LNCaP clone FGC (cell line): Measurements from ENCODE around the gene IL17C.

Experiments used
- DNase-seq: peaks from one replicate; pipeline ENCODE4 v3.0.0-alpha.2; 2011; ENCODE audit warnings: low read depth
- H3K4me3 ChIP-seq: 2 replicates; pipeline ENCODE4 v1.5.1; 2011; ENCODE audit warnings: mild to moderate bottlenecking, low read depth, low read length, control low read depth
- TF ChIP-seq, protein P1 (sequence below): IDR thresholded peaks from 2 replicates; pipeline ENCODE4 v1.5.1; 2012; ENCODE audit warnings: mild to moderate bottlenecking; ENCODE audit not compliant: control insufficient read depth, insufficient read depth; ENCODE audit errors: extremely low read depth

The IL17C gene

GRCh38 chr16:88647178-88648070, 9.1 kb downstream of the IL17C start:
- H3K4me3 ChIP-seq: no peak overlapping the region
- no peak for DNase-seq
- TF ChIP-seq, protein P1, sequence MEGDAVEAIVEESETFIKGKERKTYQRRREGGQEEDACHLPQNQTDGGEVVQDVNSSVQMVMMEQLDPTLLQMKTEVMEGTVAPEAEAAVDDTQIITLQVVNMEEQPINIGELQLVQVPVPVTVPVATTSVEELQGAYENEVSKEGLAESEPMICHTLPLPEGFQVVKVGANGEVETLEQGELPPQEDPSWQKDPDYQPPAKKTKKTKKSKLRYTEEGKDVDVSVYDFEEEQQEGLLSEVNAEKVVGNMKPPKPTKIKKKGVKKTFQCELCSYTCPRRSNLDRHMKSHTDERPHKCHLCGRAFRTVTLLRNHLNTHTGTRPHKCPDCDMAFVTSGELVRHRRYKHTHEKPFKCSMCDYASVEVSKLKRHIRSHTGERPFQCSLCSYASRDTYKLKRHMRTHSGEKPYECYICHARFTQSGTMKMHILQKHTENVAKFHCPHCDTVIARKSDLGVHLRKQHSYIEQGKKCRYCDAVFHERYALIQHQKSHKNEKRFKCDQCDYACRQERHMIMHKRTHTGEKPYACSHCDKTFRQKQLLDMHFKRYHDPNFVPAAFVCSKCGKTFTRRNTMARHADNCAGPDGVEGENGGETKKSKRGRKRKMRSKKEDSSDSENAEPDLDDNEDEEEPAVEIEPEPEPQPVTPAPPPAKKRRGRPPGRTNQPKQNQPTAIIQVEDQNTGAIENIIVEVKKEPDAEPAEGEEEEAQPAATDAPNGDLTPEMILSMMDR: no peak

DNA sequence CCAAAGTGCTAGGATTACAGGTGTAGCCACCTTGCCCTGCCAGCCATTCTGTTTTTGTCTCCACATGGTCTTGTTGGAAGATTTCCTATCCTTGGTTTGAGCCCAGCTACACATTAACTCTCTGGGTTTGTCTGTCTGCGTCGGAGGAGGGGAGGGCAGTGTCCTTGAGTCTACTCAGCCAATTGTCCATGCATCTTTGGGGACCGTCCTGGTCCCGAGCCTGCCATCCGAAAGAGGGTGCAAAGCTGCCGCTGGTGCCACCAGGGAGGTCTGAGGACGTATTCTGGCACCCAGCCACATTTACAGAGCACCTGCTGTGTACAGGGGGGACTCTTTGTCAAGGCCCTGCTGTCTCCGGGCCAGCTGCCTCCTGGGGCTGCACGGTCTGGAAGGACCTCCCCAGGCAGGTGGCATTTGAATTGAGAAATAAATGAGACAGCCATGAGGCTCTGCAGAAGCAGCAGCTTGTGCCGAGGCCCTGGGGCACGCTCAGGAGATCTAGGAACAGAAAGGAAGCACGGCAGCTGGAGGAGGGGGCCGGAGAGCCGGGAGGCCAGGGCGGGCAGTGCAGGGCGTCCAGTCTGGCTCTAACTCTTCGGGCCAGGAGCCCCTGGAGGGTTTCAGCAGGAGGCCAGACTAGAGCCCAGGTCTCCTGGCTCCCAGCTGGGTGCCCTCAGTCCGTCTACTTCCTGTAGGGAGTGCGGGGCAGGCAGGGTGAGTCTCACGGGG, 11.0 kb downstream of the IL17C start:
- H3K4me3 ChIP-seq: no peak overlapping the region
- TF ChIP-seq, protein P1: no peak
- DNase-seq: no peak

DNA sequence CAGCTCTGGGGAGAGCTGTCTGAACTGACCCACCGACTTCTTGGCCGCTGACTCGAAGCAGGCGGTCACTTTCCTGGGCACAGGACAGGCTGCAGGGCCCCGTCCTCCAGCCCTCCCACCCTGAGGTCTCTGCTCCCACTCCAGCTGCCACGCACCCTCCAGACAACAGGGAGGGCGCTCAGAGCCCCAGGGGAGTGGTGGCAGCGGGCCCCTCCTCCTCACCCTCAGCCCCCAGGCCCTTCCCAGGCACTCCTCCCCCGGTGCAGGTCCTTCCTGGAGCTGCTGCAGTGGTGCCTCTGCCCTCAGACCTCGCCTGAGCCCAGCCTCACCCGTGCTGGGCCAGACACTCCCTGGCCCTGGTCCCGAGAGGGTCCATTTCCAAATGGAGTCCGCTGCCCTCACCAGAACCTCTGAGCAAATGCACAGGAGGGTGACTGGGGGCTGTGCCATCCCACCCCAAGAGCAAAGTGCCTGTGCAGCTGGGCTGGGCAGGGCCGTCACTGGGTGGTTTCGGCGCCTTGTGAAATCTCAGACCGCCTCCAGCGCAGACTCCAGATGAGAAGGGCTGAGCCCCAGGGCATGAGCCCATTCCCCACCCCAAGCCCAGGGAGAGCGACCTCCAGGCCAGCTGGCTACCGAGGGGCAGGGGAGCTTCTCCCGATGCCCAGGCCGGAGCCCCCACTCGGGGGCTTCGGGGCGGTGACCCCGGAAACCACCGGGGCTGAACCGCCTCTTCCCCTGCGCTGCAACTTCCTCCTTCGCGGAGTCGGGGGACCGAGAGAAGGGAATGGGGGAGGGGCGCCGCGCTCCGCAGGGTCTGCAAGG, 11.8 kb downstream of the IL17C start:
- DNase-seq: no peak
- TF ChIP-seq, protein P1: no peak
- no peak overlapping the region for H3K4me3 ChIP-seq

- TF ChIP-seq, protein P1: no peak
- no peak within 1 kb of the TSS for H3K4me3 ChIP-seq
- no peak for DNase-seq
Measured at GRCh38 chr16:88650749-88651275, 12.4 kb downstream of the IL17C start, which contains the start of gene CYBA. Gene CYBA (minus strand): TSS chr16:88651053. CDS start chr16:88651013, 40 bp downstream.

- TF ChIP-seq, protein P1: no peak
- DNase-seq: no peak
- no peak overlapping the region for H3K4me3 ChIP-seq
Measured at GRCh38 chr16:88651276-88651988, 13.1 kb downstream of the IL17C start.

DNA sequence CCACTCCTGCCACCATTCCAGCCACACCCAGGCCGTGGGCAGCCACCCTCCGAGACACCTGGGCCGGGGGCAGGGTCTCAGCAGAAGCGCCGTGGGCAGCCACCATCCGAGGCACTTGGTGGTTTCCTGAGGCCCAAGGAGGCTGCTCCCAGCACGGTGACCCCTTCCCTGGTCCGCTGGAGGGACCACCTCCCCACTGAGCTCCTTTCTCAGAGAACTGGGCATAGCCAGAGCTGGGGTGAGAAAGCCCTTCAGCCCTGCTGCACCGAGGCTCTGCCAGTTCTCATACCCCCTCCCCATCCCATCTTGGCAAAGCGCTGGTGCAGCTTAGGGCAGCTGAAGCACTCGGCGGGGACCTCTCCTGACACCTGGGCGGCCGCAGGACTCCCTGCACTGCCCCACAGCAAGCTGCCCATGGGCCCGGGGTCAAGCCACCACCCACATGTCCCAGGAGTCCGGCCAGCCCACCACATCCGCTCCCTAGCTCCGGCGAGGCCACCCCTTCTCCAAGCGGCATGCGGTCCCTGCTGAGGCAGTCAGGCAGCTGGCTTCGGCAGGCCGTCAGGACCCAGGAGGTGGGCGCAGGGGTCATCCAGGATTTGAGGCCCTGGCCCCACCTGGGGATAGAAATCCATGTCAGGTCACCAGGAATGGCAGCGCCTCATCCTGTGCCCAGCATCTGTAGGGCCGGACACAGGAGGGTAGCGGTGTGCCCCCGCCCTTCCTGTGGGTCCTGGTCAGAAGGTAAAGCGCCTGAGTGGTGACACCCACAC, 13.8 kb downstream of the IL17C start:
- H3K4me3 ChIP-seq: no peak overlapping the region
- TF ChIP-seq, protein P1: no peak
- DNase-seq: no peak
